GM18909 (cell line): Measurements from ENCODE around the gene HPCAL1.

ENCODE experiments used
- ATAC-seq: cut with Tn5 transposase; IDR thresholded peaks from one replicate; pipeline ENCODE4 v1.9.1; 2021; ENCODE audit warnings: mild to moderate bottlenecking; ENCODE audit not compliant: unreplicated experiment, poor library complexity

HPCAL1 gene

DNA sequence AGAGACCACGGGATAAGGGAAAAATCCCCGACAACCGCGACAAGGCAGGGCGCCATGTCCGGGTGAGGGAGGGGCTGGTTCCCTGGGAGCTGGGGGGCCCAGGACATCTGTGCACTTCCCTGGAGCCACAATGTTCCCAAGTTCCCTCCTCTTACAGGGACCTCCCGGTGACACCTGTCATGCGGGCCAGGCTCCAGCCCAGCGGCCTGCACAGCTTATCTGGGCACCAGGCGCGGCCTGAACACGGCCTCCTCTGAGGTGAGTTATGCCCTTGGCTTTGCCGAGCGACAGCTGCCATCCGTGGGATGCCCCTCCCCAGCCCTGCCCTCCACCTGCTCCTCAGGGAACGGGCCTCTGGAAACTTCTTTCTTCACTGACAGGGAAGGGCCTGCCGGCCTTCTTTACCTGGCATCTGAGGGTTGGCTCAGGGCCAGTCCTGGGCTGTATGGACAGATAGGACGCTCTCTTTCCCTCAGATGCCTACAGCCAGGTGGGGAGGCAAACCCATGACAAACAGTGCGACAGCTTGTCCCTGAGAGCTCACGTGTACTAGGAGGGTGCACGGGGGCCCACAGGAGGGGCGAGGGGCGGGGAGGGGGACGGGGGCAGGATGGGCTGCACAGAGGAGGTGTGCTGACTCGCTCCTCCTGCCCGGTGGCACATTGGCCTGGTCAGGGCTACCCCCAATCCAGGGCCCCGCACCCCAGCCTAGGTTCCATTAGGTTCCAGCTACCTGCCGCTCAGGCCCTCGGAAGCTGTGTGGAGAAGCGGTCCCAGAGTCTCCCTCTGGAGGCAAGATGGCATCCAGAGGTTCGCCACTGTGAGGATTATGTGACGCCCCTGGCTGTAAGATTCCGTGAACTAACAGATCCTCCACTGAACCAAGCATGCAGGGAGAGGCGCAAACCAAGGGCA, 34.9 kb upstream of the HPCAL1 start:
- ATAC-seq, result no peak

- no peak for ATAC-seq
Measured at GRCh38 chr2:10269291-10269690, 33.4 kb upstream of the HPCAL1 start.

- no peak for ATAC-seq
Measured at GRCh38 chr2:10269711-10270610, 32.7 kb upstream of the HPCAL1 start.

DNA sequence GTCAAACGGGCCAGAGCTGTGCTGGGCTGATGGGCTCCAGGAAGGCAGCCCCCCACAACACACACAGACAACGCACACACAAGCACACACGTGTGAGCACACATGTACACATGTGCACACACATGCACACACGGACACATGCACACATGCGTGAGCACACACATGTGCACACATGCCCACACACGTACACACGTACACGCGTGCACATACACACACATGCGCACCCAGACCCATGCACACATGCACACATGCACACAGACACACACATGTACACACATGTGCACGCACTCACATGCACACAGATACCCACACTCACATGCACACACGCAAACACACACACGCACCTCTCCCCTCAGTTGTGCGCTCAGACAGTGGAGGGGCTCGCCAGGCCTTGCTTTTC, 31.2 kb upstream of the HPCAL1 start:
- no peak for ATAC-seq

DNA sequence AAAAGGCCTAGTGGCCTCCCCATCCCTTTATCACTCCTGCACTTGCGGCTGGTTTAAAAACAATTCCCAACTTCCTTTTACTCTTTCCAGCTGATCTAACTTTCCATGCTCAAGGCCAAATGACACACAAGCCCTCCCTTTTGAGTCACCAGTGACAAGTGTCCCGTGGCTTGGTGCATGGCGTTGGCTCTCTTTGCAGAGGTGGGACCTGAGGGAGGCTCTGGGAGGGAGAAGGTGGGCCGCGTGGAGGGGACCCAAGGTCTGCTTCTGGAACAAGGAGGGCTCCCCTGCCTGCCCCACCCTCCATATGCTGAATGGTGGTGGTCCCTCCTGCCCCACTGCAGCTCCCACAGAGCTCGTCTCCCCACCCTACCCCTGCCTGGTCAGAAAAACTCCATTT, 30.8 kb upstream of the HPCAL1 start:
- ATAC-seq, result no peak

- ATAC-seq, result no peak
Measured at GRCh38 chr2:10272464-10272863, 30.2 kb upstream of the HPCAL1 start.

DNA sequence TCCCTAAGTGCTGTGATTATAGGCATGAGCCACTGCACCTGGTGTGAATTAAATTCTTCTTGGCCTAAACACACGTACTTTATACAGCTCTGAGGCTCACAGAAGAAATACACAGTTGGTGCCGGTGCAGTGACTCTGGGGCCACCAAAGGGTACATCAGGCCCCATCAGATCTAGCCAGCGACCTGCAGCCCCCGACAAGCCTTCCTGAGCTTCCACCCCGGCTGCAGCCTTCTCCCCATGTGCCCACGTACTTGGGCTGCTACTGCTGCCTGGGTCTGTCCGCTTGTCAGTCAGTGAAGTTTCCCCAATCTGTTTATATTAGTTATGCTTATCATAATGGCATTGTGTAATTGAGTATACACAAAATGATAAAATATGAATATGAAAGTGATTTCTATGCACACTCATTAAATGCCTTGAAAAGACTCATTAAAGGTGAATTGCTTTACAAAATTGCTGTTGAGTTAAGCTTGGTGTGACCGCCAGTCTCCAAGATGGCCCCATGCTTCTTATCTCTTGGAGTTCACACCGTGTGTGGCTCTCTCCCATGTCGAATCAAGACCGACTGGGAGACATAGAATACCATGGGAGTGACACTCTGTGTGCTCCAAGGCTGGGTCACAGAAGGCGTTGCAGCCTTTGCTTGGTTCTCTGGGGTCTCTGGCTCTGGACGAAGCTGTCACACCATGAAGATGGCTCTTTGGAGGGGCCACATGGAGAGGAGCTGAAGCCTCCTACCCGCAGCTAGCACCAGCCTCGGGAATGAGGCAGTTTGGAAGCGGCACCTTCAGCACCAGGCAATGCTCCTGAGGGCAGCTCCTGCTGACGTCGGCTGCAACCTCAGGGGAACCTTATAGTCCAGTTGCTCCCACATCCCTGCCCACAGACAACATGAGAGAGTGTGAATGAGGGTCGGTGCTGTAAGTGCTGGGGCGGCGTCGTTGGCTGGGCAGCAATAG, 29.2 kb upstream of the HPCAL1 start:
- no peak for ATAC-seq

GRCh38 chr2:10274376-10274775, 28.3 kb upstream of the HPCAL1 start:
- ATAC-seq, result no peak

DNA sequence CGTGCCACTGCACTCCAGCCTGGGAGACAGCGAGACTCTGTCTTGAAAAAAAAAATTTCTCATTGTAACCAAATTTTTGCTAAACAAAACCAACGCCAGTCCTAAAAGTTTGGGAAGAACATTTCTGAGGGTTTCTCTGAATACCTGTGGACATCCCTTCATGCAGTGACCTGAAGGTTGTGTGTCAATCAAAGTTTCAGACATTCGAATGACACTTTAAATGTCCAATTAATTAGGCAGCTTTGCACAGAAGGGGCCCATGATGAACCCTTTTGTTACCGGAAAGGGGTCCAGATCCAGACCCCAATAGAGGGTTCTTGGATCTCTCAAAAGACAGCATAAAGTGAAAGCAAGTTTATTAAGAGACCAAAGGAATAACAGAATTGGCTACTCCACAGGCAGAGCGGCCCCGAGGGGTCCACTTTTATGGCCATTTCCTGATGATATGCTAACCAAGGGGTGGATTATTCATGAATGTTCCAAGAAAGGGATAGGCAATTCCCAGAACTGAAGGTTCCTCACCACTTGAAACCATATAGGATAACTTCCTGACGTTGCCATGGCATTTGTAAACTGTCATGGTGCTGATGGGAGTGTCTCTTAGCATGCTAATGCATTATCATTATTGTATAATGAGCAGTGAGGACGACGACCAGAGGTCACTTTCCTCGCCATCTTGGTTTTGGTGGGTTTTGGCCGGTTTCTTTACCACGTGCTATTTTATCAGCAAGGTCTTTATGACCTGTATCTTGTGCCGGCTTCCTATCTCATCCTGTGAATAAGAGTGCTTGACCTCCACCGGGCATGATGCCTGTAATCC, 27.5 kb upstream of the HPCAL1 start:
- no peak for ATAC-seq

GRCh38 chr2:10276481-10277292, 26.0 kb upstream of the HPCAL1 start:
- ATAC-seq, result no peak

DNA sequence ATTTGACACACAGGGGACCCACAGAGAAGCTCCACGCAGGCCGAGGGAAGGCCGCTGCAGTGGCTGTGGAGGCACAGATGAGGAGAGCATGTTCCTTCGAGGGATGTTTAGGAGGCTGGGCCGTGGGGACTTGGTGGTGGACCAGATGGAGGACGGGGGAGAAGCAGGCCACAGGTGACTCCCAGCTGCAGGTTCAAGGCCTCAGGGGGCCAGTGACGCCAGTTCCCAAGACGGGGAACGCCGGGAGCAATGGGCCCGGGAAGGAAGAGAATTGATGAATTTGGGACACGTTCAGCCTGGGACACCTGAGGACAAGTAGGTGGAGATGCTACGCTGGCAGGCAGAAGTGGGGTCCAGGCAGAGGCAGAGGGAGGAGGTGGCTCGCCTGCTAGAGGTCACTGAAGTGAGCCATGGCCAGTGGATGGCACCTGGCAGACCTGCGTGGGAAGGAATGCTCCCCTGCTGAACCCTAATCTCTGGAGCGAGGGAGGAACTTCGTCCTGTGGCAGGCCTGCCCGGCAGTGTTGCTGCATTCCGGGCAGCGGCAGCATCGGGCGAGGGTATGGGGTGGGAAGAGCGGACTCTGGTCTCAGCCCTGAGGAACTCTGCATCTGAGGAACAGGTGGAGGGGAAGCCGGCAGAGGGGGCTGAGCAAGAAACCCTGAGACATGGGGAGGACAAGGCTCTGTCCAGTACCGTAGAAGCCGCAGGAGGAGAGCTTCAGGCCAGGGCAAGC, 25.2 kb upstream of the HPCAL1 start:
- no peak for ATAC-seq

GRCh38 chr2:10278029-10278762, 24.5 kb upstream of the HPCAL1 start:
- ATAC-seq, result no peak

DNA sequence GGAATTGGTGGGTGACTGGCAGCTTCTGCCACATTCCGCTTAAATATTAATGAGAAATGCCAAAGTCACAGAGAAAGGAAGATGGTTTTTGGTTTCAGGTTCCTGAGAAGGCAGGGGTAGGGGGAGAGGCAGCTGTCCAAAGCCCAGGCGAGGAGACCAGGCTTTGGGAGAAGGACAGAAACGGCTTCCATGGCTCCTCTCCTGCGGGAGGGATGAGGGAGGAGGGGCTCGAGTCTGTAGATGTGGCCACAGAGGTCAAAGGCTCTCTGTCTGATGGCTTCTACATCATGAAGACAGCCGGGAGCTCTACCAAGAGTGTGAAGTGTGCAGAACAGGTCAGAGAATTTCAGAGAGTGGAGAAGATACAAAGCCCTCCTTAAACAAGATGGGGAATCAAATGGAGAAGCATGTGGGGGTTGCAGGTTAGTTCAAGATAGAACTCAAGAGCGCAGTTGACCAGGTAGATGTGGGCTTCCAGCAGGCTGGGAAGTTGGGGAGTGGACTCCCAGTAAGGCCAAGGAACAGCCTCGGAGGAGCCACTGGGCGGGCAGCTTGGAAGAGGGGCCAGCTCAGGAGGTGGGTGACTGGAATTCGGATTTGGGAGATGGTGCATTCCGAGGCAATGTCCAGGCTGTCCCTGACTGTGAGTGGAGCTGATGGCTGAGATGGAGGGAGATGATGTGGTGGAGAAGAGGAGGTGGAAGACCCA, 23.8 kb upstream of the HPCAL1 start:
- no peak for ATAC-seq

- no peak for ATAC-seq
Measured at GRCh38 chr2:10279472-10279870, 23.2 kb upstream of the HPCAL1 start.

DNA sequence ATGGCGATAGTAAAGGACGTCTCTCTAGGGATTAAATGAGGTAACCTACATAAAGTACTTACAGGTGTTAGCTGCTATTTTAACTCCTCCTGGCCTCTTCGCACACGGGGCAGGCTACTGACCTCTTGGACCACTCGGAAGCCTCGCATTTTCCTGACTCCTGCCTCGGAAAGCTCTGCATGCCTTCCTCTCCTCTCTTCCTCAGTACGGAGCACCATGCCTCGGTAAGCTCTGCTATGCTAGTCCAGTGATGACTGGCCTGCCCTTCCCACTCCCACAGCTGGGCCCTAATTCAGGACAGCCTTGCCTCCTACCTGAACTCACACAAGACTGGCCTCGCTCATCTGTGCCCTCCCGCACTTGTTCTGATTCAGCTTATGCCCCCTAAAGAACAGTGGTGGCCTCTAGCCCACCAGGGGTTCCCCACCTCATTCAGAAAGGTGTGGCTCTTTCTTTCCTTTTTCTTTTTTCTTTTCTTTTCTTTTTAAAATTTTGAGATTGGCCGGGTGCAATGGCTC, 22.7 kb upstream of the HPCAL1 start:
- ATAC-seq, result no peak

GRCh38 chr2:10281891-10282290, 20.8 kb upstream of the HPCAL1 start:
- no peak for ATAC-seq
